NCI-H226 (cell line): Measurements from ENCODE around the gene SORCS2.
"Not testable (repeated sequence)": the region's sequence is repeated elsewhere in the genome, so short reads cannot be mapped to it uniquely, and the experiment has no call there.

Experiments
- DNase-seq: peaks from one replicate; pipeline ENCODE4 v3.0.0-alpha.2; 2015

The SORCS2 gene

GRCh38 chr4:7600247-7600646 lies 407.9 kb downstream of the SORCS2 start:
- no peak for DNase-seq

GRCh38 chr4:7602166-7602565 lies 409.8 kb downstream of the SORCS2 start:
- DNase-seq, result not testable (repeated sequence)

- no peak for DNase-seq
Observed at GRCh38 chr4:7607156-7607910, 415.0 kb downstream of the SORCS2 start.

DNA sequence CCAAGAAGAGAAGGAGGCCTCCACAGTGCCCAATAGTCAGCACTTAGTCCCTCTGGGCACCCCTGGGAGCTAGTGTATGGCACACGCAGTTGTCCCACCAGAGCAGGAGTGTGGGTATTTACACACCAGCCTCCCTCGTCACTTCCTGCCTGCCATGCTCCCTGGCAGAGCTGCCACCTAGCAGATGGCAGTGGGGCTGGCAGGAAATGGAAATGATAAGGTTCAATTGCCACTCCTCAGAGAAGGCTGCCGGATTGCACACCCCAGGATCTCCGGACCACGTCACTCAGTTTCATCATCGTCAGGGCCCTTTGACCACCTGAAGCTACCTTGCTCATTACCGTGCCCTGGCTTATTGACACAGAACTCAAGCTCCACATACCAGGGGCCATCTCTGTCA lies 415.7 kb downstream of the SORCS2 start:
- no peak for DNase-seq

DNA sequence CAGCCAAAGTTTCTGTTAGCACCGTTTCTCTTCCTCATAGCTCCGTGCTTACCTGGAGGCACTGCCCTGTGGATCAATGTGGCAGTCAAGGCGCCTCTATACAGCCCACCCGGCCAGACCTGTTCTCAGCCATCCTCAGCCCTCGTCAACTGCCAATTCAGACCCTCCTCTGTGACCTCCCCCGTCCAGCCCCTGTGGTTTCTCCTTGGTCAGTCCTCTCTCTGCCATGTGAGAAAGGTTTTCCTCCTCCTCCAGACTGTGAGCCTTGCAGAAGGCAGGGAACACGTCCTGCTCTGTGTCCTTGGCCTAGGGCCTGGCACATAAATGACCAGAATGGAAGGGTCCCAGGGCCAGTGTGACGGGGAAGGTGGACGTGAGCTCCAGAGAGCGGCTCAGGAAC lies 417.0 kb downstream of the SORCS2 start:
- no peak for DNase-seq

GRCh38 chr4:7610022-7610670 lies 417.8 kb downstream of the SORCS2 start:
- no peak for DNase-seq

GRCh38 chr4:7610841-7611240 lies 418.5 kb downstream of the SORCS2 start:
- DNase-seq, result no peak

DNA sequence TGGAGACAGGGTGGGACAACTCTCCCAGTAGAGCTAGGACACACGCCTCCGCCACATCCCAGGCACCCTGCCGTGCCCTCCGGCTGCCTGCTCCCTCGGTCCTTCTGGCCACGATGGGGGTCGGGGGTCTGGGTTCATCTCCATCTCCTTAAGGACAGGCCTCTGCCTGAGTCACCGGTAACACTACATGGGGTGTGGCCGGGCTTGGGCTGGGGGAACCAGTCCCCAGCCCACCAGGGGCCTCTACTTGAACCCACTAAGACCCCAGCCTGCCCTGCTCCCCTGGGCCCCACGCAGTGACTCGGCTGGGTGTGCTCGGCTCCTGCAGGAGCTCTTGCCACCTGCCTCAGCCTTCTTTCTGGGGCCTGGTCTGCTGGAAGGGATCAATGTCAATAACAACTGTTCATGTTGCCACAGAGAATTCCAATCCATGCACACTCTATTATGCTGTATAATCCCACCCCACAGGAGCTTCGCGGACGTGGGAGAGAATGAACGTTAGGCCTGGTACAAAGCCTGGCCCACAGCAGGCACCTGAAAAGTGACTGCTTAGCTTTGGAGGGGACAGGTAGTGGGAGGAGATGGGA lies 420.1 kb downstream of the SORCS2 start:
- no peak for DNase-seq

- DNase-seq, result no peak
Observed at GRCh38 chr4:7614350-7614949, 422.1 kb downstream of the SORCS2 start.

DNA sequence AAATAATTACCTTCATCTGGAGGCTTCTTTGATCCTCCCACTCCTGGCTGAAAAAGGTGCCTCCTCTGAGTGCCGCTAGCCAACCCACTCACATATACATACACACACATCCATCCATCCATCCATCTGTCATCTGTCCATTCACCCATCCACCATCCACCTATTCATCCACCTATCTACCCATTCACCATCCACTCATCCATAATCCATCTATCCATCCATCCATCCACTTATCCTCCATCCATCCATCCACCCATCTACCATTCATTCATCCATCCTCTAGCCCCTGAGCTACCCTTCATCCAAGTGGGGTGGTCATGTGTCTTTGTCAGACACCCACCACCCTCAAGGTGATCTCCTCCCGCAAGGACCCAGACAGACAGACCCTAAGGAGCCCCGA lies 423.9 kb downstream of the SORCS2 start:
- DNase-seq, result no peak

- DNase-seq, result no peak
Observed at GRCh38 chr4:7618361-7618760, 426.0 kb downstream of the SORCS2 start.

GRCh38 chr4:7620086-7620813 lies 427.9 kb downstream of the SORCS2 start:
- DNase-seq, result no peak

DNA sequence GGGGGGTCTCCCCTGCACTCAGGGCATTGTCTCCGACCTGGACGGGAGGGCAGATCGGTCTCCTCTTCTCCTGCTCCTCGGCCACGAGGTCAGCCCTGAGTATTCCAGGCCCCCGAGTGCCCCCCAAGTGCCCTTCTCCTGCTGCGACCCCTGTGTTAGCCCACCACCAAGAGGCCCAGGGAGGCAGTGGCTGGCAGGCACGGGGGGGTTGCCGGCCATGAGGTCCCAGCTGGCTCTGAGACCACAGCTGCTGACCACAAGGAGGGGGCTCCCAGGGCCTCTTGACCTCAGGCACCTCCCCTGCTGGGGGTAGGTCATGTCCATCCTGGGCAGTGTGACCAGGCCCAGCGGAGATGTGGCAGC lies 428.5 kb downstream of the SORCS2 start:
- DNase-seq, result no peak

GRCh38 chr4:7621252-7622035 lies 429.1 kb downstream of the SORCS2 start:
- DNase-seq, result no peak

DNA sequence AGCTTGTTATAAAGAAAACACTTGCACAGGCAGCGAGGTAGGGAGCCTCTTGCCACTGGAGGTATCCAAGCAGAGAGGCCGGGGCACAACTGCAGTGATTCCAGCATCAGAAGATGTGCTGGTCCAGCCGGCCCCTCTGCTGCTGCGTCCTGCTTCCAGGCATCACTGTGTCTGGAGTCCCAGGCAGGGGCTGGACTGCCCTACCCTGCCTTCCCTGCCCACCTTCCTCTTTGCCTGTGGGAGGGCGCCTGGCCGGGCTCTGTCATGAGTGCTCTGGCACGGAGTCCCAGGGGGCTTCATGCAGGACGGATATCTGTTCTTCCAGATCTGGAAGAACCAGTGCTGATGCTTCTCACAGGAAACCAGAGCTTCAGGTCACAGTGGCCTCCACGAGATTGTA lies 430.0 kb downstream of the SORCS2 start:
- no peak for DNase-seq

DNA sequence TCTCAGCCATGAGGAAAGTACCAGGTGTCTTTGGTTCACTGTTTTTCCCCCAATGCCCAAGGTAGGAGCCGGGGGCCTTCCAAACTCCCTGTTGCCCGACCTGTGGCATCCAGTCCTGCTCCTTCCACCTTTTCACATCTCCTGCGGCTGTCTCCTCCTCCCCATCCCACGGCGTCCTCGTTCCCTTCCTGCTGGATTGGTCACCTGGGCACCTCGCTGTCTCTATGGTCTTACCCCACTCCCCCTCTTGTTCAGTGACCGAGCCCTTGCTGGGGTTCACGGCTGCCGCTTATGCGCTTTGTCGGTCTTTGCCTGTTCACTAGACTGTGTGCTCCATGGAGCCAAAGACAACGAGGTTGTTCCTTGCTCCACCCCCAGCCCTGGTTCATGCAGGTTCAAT lies 431.1 kb downstream of the SORCS2 start:
- DNase-seq, result no peak

GRCh38 chr4:7624396-7624980 lies 432.1 kb downstream of the SORCS2 start:
- DNase-seq, result no peak

- DNase-seq, result no peak
Observed at GRCh38 chr4:7625071-7625470, 432.7 kb downstream of the SORCS2 start.

DNA sequence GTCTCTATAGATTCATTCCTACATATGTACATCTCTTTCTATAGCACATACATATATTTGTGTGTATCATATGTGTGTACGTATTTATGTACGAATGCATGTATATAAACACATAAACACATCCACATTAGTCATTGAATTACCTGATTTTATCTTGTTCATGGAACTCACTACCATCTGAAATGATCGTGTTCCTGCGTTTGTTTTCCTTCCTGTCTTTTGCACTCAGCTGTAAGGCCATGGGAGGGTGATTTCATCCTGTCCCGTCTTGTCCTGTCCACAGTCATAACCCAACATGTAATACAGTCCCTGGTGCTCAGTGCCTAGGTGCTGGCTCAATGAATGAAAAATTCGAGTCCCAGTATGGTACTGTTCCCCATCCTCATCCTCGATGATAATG lies 434.2 kb downstream of the SORCS2 start:
- DNase-seq, result no peak

DNA sequence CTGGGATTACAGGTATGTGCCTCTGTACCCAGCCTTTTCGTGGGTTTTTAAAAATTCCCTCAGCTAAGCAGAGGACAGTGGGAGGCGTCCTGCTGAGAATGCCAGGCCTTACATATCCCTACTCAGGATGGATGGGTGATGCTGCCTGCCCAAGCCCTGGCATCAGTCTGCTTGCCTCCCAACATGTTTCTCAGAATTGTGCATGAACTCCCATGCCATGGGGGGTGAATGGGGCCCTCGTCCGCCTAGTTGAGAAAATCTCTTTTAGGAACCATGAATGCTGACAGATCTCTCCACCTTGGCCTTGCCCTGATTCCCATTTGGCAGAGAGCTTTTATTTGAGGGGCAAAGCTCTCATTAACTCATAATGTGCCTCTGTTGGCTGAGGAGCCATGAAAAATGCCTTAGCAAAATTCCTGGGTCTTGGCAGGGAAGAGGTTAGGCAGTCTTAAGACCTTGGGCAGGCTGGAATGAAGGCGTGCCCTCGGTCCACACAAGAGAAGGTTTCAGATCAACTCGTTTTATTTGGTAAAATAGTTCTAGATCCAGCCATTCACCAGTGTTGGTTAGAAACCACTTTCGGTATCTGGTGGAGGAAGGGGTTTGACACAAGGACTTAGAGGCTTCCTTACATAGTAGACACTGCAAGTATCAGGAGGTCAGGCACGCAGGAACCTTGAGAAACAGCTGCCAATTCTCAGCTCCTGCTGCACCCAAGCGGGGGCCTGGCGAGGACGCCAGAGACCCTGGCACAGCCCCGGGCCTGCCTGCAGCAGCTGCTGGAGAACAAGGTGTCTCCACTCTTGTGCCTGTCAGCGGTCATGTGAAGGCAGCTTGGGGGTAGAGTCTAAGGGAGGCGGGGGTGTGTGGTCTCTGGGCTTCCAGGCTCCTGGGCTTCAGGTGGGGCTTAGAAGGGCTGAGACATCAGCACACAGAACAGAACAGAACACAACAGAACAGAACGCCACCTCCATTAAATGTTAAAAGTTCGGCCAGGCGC lies 435.2 kb downstream of the SORCS2 start:
- DNase-seq, result no peak

- DNase-seq, result no peak
Observed at GRCh38 chr4:7628432-7628831, 436.1 kb downstream of the SORCS2 start.
